Measurements from ENCODE around the gene GRK1.

DNA sequence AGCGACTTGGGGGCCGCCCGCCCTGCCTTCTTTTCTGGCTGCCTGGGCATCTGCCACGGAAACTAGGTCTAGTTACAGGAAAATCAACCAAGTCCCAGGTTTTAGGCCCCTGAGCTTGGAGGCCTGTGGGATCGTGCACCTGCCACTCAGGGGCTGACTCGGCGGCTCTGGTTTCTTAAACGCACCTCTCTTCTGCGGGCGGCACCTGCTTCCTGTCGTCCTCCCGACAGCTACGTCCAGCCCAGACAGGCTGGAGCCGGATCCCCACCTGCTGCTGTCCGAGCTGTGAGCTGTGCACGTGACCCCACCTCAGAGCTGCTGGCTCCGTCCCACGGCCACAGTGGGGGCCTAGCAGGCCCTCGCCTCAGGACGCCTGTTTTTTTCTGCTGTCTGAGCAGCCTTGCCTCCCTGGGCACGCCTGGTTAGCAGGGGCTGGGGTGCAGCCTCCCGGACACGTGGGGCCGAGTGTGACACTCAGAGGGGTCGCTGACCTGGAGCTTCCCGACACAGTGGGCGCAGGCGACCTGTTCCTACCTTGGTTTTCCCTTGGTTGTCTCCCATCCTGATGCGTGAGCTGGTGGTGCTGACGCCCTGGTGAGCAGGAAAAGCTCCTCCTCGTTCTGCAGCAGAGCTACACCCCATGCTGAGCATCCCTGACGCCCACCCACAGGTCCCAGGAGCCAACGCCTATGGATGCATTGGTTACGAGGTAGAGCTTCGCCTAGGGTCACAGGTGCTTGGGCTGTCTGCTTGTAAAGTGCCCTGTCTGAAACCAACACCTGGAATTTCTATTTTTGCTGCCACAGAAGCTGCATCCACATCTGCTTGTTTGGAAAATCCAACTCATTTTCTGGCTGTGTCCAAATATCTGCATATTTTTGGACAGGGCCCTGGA lies 109.5 kb downstream of the GRK1 start:
- TF ChIP-seq, protein P1, sequence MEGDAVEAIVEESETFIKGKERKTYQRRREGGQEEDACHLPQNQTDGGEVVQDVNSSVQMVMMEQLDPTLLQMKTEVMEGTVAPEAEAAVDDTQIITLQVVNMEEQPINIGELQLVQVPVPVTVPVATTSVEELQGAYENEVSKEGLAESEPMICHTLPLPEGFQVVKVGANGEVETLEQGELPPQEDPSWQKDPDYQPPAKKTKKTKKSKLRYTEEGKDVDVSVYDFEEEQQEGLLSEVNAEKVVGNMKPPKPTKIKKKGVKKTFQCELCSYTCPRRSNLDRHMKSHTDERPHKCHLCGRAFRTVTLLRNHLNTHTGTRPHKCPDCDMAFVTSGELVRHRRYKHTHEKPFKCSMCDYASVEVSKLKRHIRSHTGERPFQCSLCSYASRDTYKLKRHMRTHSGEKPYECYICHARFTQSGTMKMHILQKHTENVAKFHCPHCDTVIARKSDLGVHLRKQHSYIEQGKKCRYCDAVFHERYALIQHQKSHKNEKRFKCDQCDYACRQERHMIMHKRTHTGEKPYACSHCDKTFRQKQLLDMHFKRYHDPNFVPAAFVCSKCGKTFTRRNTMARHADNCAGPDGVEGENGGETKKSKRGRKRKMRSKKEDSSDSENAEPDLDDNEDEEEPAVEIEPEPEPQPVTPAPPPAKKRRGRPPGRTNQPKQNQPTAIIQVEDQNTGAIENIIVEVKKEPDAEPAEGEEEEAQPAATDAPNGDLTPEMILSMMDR (IDR thresholded peaks at IDR 0.05), result no peak
- TF ChIP-seq POLR2A (IDR thresholded peaks at IDR 0.05), result no peak

Data from Peyer's patch (tissue), 4 donors.